Testis (tissue), 2 donors: ENCODE data around the gene NTNG2.

ENCODE experiments used
- CTCF ChIP-seq, 3 experiments: fragments of 450-650 bp in 2 of 3; fragments of 200-600 bp in 1 of 3; sonication (generic) in 1 of 3; IDR thresholded peaks; one replicate each; pipeline ENCODE4 v1.5.1; 2016 to 2019; ENCODE audit warnings: antibody characterized with exemption in 3 of 3, mild to moderate bottlenecking in 2 of 3, moderate library complexity in 1 of 3
- POLR2A ChIP-seq: fragments of 450-650 bp; IDR thresholded peaks from one replicate; pipeline ENCODE4 v1.6.1; 2017; ENCODE audit warnings: antibody characterized with exemption, mild to moderate bottlenecking, moderate library complexity

GRCh38 chr9:132168347-132168746 is 6.5 kb downstream of the NTNG2 start:
- no peak for TF ChIP-seq CTCF (IDR thresholded peaks at IDR 0.05)
- TF ChIP-seq POLR2A = no peak
